Common myeloid progenitor, CD34-positive (primary cell): Measurements from ENCODE around the gene ISCU. TPM values are rescaled to one million over a fixed set of nuclear protein-coding genes. Genes with fewer than 3 reads are reported as not detected.

Source experiments
- CTCF ChIA-PET: fragments of 350-600 bp; sonication (Branson Sonifier 250); formaldehyde crosslinking; loops from one replicate; lab custom pipeline; 2021; ENCODE audit warnings: antibody characterized with exemption; lab: Charles Lee
- POLR2A ChIA-PET: fragments of 350-600 bp; sonication (Branson Sonifier 250); formaldehyde crosslinking; loops from one replicate; lab custom pipeline; 2021; ENCODE audit warnings: antibody characterized with exemption; lab: Charles Lee
- DNase-seq, 3 donors: peaks; one replicate each; pipeline versions ENCODE4 v3.0.0 to v3.0.0-alpha.2; 2013
- H3K27ac ChIP-seq, 2 experiments: 1 replicate in 1 of 2; 2 replicates in 1 of 2; pipeline ENCODE4 v1.7.0; 2013; ENCODE audit warnings: inconsistent platforms in 2 of 2, low read length in 2 of 2, mild to moderate bottlenecking in 2 of 2, low read depth in 1 of 2, moderate library complexity in 1 of 2; ENCODE audit not compliant: severe bottlenecking in 2 of 2, insufficient read depth in 1 of 2, poor library complexity in 1 of 2
- H3K27me3 ChIP-seq, 5 experiments: replicated peaks in 2 of 5; 1 replicate in 3 of 5; 2 replicates in 2 of 5; pipeline versions ENCODE4 v1.6.1 to v1.7.0; 2013; ENCODE audit warnings: low read length in 4 of 5, mild to moderate bottlenecking in 2 of 5, moderate library complexity in 2 of 5, inconsistent platforms in 1 of 5; ENCODE audit not compliant: insufficient read depth in 5 of 5, control insufficient read depth in 4 of 5
- H3K36me3 ChIP-seq, 4 experiments: 1 replicate in 2 of 4; 2 replicates in 2 of 4; pipeline versions ENCODE4 v1.6.1 to v1.7.0; 2013; ENCODE audit warnings: low read length in 3 of 4, control low read depth in 1 of 4, mild to moderate bottlenecking in 1 of 4; ENCODE audit not compliant: control insufficient read depth in 4 of 4, insufficient read depth in 4 of 4
- H3K4me1 ChIP-seq, 4 experiments: 1 replicate in 3 of 4; 2 replicates in 1 of 4; pipeline versions ENCODE4 v1.6.1 to v1.7.1; 2013; ENCODE audit warnings: low read length in 3 of 4, mild to moderate bottlenecking in 3 of 4, control low read depth in 1 of 4, inconsistent platforms in 1 of 4, moderate library complexity in 1 of 4; ENCODE audit not compliant: control insufficient read depth in 4 of 4, insufficient read depth in 4 of 4; ENCODE audit errors: control extremely low read depth in 1 of 4
- H3K4me3 ChIP-seq, 7 experiments: 1 replicate in 4 of 7; 2 replicates in 3 of 7; pipeline versions ENCODE4 v1.5.1 to v1.7.0; 2013; ENCODE audit warnings: mild to moderate bottlenecking in 7 of 7, low read length in 6 of 7, moderate library complexity in 6 of 7, inconsistent platforms in 2 of 7, low read depth in 2 of 7, control low read depth in 1 of 7; ENCODE audit not compliant: insufficient read depth in 4 of 7, control insufficient read depth in 1 of 7; ENCODE audit errors: extremely low read depth in 1 of 7
- H3K9me3 ChIP-seq, 5 experiments: 1 replicate in 4 of 5; 2 replicates in 1 of 5; pipeline versions ENCODE4 v1.6.1 to v1.7.1; 2013; ENCODE audit warnings: low read length in 4 of 5, mild to moderate bottlenecking in 2 of 5, inconsistent platforms in 1 of 5, low read depth in 1 of 5, moderate library complexity in 1 of 5; ENCODE audit not compliant: control insufficient read depth in 4 of 5, insufficient read depth in 2 of 5; ENCODE audit errors: control extremely low read depth in 1 of 5
- WGBS: methylation state at CpG from one replicate; pipeline ENCODE4 v1.1.5; 2013; ENCODE audit not compliant: insufficient coverage; 5-methylcytosine and 5-hydroxymethylcytosine counted together
- polyA plus RNA-seq: library from polyadenylated mRNA; unstranded; fragments of 120-200 nt; gene quantifications from one replicate; pipeline ENCODE4 v1.2.1, GENCODE V29; 2013

Gene ISCU
- 91.5 TPM for polyA plus RNA-seq

DNA sequence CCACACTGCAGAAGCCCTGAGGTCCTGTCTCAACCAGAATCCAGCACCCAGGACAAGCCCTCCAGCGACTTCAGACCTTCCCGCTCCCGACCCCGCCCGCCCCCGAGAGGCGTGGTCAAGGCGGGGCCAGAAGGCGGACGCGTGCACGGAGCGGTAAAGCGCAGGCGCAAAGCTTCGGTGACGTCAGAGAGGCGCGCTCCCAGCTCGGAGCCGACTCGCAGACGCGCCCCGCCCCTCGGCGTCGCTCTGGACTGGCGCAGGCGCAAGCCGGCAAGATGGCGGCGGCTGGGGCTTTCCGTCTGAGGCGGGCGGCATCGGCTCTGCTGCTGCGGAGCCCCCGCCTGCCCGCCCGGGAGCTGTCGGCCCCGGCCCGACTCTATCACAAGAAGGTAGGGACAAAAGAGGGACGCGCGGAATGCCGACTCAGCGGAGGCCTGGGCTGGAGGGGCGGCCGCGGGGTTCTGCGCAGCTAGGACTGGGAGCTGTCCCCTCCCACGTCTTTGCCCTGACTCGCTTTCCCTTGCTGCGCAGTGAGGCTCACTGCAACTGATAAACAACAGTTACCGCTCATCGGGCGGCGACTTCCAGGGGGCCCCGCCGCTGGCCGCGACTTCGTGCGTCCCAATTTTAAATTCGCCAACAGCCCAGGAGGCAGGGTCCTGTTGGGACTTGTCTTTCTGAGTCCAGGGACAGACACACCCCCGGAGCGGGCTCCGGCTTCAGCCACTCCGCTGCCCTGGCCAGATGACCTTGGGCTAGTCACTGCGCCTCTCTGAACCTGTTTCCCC is at the start of gene ISCU:
Gene ISCU, plus strand, starts transcription at position 249 of the 788 bp plus-strand sequence. Its CDS starts 27 bp downstream, at position 276.
- under 1% methylated on average over 63 of the region's 72 CpGs for WGBS
- Histone ChIP-seq H3K9me3 (no peaks in the 10 kb centered on the region), H3K4me1 (peaks cover 41 to 79% (median 66%) of the 10 kb centered on the region in 4 experiments), H3K4me3 (peak within 1 kb of the TSS; percentile 90 to 100 (median 99)), H3K27me3 (no peaks in the 10 kb centered on the region), H3K36me3 (peaks cover 5 to 31% (median 23%) of the 10 kb centered on the region in 4 experiments), H3K27ac (peak within 1 kb of the TSS; percentile 96 to 99)
- POLR2A ChIA-PET: interaction anchor here (0.6 to 1.6 kb wide), 3 partner anchors 56 to 276 kb away, joined by 3 to 10 read pairs (median 4); no protein-coding TSS in a partner anchor
- CTCF ChIA-PET: interaction anchor here (0.9 to 20.3 kb wide), 4 partner anchors 15 to 242 kb away, joined by 3 to 591 read pairs (median 9); partner anchors contain the start of gene SELPLG
- DNase-seq: peak; percentile 96 to 98 (median 97)

DNA sequence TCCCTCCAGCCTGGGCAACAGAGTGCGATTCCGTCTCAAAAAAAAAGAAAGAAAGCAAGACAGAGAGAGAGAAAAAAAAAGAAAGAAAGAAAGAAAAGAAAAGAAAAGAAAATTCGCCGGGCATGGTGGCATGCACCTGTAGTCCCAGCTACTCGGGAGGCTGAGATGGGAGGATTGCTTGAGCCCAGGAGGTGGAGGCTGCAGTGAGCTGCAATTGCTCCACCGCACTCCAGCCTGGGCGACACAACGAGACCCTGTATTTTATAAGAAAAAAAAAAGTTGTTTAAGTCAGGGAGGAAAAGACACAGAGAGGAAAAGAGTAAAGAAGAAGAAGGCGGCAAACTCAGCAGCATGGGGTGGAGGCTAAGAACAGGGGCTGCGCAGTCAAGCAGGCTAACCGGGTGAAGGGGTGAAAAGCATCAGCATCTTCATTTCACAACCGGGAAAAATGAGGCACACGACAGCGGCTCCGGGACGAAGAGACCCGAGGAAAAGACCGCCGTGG is 47.9 kb upstream of the ISCU start:
- Histone ChIP-seq H3K9me3 (peaks cover 0 to 2% (median 0%) of the 10 kb centered on the region in 5 experiments), H3K27me3 (no peaks in the 10 kb centered on the region), H3K27ac (no peak overlapping the region), H3K36me3 (peaks cover 3 to 27% (median 17%) of the 10 kb centered on the region in 4 experiments), H3K4me3 (peak overlapping the region; percentile 72 to 94 (median 86)), H3K4me1 (peaks cover 0 to 18% (median 16%) of the 10 kb centered on the region in 4 experiments)
- POLR2A ChIA-PET: no interaction called here
- whole genome bisulfite sequencing: 32% methylated on average over 16 of the region's 19 CpGs
- no peak for DNase-seq
- CTCF ChIA-PET: interaction anchor here (0.7 to 1.5 kb wide), 3 partner anchors 25 to 596 kb away, joined by 4 to 5 read pairs (median 4); no protein-coding TSS in a partner anchor

GRCh38 chr12:108514973-108515814 is 47.2 kb upstream of the ISCU start, which contains the start of gene FICD:
TSS of gene FICD (plus strand) at chr12:108515277. CDS start at chr12:108516973, 1,696 bp downstream.
- H3K27ac ChIP-seq: peak within 1 kb of the TSS; percentile 78 to 91
- CTCF ChIA-PET: interaction anchor here (0.6 to 1.5 kb wide), 6 partner anchors 22 to 1046 kb away, joined by 3 to 5 read pairs (median 4); no protein-coding TSS in a partner anchor
- under 1% methylated on average over 66 of the region's 67 CpGs for WGBS
- H3K4me3 ChIP-seq: peak within 1 kb of the TSS; percentile 72 to 94 (median 86)
- H3K9me3 ChIP-seq: no peaks in the 10 kb centered on the region
- DNase-seq: peak; percentile 99
- H3K36me3 ChIP-seq: peaks cover 4 to 34% (median 23%) of the 10 kb centered on the region in 4 experiments
- no peaks in the 10 kb centered on the region for H3K27me3 ChIP-seq
- peaks cover 0 to 18% (median 16%) of the 10 kb centered on the region in 4 experiments for H3K4me1 ChIP-seq
- POLR2A ChIA-PET: no interaction called here

GRCh38 chr12:108515916-108516315 is 46.5 kb upstream of the ISCU start:
- ChIA-PET POLR2A (no interaction called here), CTCF (interaction anchor here (0.9 to 1.5 kb wide), 3 partner anchors 22 to 523 kb away, joined by 3 to 4 read pairs (median 3); no protein-coding TSS in a partner anchor)
- Histone ChIP-seq H3K36me3 (peaks cover 9 to 41% (median 29%) of the 10 kb centered on the region in 4 experiments), H3K4me1 (peaks cover 0 to 18% (median 16%) of the 10 kb centered on the region in 4 experiments), H3K27me3 (no peaks in the 10 kb centered on the region), H3K4me3 (peak overlapping the region; percentile 72 to 94 (median 86)), H3K9me3 (no peaks in the 10 kb centered on the region), H3K27ac (peak overlapping the region; percentile 78 to 91)
- 100% methylated on average over 2 of the region's 5 CpGs for WGBS
- DNase-seq: no peak

- peaks cover 0 to 16% (median 14%) of the 10 kb centered on the region in 4 experiments for H3K4me1 ChIP-seq
- peaks cover 14 to 48% (median 36%) of the 10 kb centered on the region in 4 experiments for H3K36me3 ChIP-seq
- ChIA-PET CTCF (interaction anchor here (0.7 to 1.5 kb wide), 3 partner anchors 11 to 524 kb away, joined by 3 to 4 read pairs (median 3); no protein-coding TSS in a partner anchor), POLR2A (no interaction called here)
- H3K27me3 ChIP-seq: no peaks in the 10 kb centered on the region
- 95% methylated on average over 23 of the region's 23 CpGs for WGBS
- peak in 2 of 3 donors; percentile 21 to 42 for DNase-seq
- H3K9me3 ChIP-seq: no peaks in the 10 kb centered on the region
- H3K4me3 ChIP-seq: no peak overlapping the region
- no peak overlapping the region for H3K27ac ChIP-seq
These were observed 45.7 kb upstream of the ISCU start for GRCh38 chr12:108516511-108517275.
